GM20000 (cell line): ENCODE data around the gene STX7.
"Not testable (repeated sequence)": the region's sequence is repeated elsewhere in the genome, so short reads cannot be mapped to it uniquely, and the experiment has no call there.

ENCODE experiments used
- DNase-seq: peaks from one replicate; pipeline ENCODE4 v3.0.0; 2012; ENCODE audit warnings: low spot score
- CTCF ChIP-seq: IDR thresholded peaks from 2 replicates; pipeline ENCODE4 v1.5.1; 2012; ENCODE audit warnings: mild to moderate bottlenecking, control low read depth; ENCODE audit errors: extremely low read depth, missing control alignments

STX7 gene

DNA sequence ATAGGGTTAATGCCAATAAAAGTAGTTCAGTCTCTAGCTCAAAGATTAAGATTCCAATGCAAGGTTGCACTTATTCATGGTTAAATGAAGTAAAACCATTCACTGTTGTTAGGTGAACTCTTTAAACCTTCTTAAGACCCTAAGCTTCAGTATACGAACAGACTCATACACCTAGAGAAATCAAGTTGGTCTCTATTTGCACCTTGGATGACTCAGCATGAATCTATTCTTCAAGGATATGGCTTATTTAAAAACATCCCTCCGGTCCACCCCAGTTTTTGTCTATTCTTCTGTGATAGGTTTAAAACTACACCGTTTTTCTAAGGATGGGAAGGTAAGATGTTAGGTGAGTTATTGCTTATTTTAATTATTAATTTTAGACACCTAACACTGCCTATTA lies 24.2 kb upstream of the STX7 start:
- no peak for TF ChIP-seq CTCF
- no peak for DNase-seq

GRCh38 chr6:132534546-132534945 lies 21.6 kb upstream of the STX7 start:
- DNase-seq, result not testable (repeated sequence)

GRCh38 chr6:132530293-132530974 lies 17.5 kb upstream of the STX7 start:
- TF ChIP-seq CTCF, result peak; percentile 23
- peak; percentile 36 for DNase-seq

DNA sequence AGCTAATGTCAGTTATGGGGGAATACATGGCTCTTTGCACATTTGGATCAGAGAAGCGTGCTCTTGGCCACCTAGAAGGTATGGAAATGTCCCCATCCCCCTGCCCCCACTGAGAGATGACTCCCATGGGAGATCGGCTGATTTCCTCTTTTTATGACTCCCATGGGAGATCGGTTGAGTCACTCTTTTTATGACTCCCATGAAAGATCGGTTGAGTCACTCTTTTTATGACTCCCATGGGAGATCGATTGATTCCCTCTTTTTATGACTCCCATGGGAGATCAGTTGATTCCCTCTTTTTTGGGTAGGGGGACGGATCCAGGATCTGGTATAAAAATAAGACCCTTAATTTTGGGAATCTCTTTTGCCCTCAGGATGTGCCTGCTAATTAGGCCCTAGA lies 14.9 kb upstream of the STX7 start:
- TF ChIP-seq CTCF, result no peak
- DNase-seq, result no peak

DNA sequence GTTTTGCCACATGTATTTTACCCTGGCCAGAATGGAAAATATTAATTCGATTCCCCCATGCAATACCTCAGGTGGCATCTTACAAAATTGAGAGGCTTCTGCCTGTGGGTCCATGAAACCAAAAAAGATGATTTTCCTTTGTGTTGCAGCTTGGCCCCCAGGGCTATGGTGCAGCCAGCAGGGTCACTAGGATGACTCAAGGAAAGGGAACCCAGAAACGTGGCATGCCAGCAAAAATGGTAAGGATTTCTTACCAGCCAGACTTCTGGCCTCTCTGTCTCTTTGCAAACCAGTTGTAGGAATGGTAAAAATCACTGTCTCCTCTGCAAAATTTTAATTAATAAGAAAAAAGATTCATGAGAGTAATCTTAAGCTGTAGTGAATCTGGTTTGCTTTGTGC lies 13.5 kb upstream of the STX7 start:
- no peak for TF ChIP-seq CTCF

DNA sequence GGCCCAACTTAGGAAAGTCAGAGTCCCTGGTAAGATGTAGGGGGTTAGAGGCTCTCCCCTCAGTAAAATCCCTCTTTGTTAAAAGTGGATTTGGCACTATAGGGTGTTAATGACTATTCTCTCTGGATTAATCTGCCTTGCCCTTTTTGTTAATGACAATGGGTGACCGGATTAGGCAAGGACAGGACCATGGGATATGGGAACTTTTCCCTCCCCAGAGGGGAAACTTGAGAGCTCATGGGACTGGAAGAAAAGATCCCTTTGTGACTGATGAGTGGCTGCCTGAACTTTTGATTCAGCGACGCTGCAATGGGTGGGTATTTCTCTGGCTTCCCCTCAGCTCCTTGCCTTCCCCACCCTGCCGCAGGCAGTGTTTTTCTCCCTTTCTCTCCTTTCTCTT lies 12.9 kb upstream of the STX7 start:
- no peak for DNase-seq

More for the DNA sequence above, 13.5 kb upstream of the STX7 start:
- DNase-seq, result no peak

GRCh38 chr6:132524646-132525045 lies 11.7 kb upstream of the STX7 start:
- TF ChIP-seq CTCF, result no peak
- no peak for DNase-seq

More for the DNA sequence above, 12.9 kb upstream of the STX7 start:
- TF ChIP-seq CTCF, result no peak

- no peak for TF ChIP-seq CTCF
- no peak for DNase-seq
These were observed 8.0 kb upstream of the STX7 start for GRCh38 chr6:132520953-132521352.
